HG03521 (cell line): ENCODE data around the gene CSH1.
"Not testable (repeated sequence)": the region's sequence is repeated elsewhere in the genome, so short reads cannot be mapped to it uniquely, and the experiment has no call there.

ENCODE experiments used
- ATAC-seq: cut with Tn5 transposase; IDR thresholded peaks from one replicate; pipeline ENCODE4 v1.9.1; 2021; ENCODE audit warnings: mild to moderate bottlenecking, moderate library complexity; ENCODE audit not compliant: unreplicated experiment

The CSH1 gene

DNA sequence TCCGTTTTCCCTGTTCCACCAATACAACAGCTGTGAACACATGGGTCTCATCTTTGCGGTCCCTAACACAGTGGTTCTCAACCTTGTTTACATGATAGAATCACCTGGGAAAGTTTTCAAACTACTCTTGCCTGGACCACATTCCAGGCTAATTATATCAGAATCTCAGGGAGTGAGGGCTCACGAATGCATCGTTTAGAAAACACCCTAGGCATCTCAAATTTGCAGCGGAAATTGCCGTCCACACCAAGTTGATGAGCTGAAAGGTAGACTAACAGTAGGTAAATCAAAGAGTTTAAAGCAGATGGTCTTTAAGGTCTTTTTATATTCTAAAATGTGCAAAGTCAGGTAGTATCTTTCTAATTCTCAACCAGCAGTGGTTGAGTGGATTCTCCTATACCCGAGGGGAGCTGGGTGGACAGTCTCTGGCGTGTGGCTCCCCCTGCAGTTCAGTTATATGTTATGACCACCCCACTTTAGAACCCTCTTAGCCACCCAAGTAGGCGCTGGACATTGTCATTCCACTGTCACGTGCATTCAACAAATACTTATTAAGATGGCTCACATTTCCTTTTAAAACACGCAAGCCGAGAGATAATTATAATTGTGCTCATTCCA lies 10.9 kb upstream of the CSH1 start:
- not testable (repeated sequence) for ATAC-seq

DNA sequence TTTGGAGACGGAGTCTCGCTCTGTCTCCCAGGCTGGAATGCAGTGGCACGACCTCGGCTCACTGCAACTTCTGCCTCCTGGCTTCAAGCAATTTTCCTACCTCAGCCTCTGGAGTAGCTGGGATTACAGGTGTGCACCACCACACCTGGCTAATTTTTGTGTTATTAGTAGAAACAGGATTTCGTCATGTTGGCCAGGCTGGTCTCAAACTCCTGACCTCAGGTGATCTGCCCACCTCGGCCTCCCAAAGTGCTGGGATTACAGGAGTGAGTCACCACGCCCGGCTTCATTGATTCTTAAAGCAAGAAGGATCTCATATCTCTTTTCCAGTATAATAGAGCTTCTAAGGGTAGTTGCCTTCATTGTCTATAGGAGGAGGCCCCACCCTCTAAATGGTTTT lies 8.4 kb upstream of the CSH1 start:
- not testable (repeated sequence) for ATAC-seq

DNA sequence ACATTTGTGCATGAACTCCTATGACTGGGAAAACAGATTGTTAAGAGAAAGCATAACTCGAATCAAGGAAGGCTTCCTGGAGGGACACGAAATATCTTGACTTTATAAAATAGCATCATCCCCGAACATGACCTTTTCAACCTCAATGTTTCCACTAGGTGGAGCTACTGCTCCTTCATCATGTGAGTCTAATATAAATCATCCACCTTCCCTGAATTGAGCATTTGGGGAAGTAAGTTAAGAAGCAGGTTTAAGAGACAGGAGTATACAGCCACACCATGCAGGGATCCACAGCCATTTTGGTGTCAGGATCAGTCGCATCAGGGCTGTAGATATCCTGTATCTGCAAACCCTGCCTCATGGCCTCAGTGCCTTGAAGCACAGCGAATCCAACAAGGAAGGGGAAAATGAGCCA lies 7.4 kb upstream of the CSH1 start:
- ATAC-seq = not testable (repeated sequence)

DNA sequence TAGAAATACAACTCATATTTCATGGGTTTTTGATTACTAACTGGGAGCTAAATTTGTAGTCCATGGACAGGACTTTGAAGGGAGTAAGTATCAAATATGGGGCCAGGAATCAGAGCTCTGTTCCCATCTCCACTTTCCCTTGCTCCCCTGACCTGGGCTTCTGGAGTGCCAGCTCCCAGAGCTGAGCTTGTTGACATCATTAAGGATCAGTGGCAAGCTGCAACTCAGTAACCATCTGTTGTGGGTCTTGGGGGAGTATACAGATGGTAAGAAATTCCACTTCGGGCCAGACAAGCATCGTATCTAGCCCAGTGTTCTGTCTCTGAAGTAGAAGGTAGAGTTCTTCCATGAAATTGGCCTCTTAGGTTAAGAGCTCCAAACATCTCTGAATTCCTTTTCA lies 5.6 kb upstream of the CSH1 start:
- ATAC-seq = not testable (repeated sequence)

DNA sequence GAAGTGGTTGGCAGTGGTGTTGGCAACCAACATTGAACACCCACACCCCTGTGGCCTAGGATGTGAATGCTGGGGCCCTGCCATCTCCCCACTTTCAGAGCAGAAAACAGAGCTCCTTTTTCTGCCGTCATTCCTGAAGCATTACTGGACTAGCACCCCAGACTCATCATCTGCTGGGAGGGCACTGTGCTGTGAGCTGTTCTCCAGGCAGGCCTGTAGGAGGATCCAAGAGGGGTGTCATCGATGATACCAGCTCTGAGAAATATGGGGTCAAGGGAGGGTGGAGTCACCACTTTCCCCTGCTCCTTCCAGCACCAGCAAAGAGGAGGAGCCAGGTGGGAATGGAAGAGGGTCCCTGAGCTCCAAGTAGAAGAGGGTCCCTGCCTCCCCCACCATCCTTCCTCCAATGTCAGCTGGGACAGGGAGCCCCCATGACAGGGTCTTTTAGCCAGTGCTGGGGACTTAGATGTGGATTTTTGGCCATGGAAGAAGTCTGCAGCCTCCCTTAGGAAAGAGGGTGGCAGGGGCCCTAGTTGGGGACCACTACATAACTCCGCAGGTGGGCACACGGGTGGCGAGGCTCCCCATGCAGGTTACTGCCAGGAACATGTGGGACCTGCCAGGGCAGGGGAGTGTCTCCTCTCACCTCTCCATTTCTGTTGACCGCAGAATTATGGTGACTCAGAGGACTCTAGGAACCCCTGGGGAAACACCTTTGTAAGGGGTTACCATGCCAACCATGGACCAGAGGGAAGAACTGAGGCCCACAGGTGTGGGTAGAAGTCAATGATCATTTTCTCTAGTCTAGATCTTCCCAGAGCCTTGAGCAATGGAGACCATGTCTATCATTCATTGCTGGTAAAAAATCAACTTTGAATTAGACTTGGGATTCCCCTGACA lies 2.8 kb upstream of the CSH1 start:
- ATAC-seq = not testable (repeated sequence)

DNA sequence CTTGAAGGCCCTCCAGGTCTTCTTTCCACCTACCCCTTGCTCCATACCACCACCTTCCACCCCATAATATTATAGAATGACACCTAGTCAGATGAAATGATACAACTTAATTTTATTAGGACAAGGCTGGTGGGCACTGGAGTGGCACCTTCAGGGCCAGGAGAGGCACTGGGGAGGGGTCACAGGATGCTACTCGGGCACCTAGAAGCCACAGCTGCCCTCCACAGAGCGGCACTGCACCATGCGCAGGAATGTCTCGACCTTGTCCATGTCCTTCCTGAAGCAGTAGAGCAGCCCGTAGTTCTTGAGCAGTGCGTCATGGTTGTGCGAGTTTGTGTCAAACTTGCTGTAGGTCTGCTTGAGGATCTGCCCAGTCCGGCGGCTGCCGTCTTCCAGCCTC lies 1.6 kb downstream of the CSH1 start:
- ATAC-seq = not testable (repeated sequence)

DNA sequence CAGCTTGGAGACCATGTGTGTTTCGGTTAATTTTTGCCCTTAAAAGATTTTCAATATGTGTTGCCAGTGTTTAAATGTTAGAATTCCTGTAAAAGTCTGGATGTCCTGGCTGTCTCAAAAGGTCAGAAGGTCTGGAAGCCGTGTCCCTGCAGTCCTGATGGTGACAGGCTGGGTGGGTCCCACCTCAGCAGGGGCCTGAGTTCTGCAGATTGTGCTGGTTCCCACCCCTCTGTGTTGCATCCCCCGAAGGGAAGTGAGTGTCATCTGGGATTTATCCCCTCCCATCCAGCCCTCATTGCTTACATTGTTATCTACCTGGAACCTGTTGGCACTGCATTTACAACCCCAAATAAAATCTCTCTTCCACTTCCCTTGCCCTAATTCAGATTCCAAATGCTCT lies 2.4 kb downstream of the CSH1 start:
- not testable (repeated sequence) for ATAC-seq

DNA sequence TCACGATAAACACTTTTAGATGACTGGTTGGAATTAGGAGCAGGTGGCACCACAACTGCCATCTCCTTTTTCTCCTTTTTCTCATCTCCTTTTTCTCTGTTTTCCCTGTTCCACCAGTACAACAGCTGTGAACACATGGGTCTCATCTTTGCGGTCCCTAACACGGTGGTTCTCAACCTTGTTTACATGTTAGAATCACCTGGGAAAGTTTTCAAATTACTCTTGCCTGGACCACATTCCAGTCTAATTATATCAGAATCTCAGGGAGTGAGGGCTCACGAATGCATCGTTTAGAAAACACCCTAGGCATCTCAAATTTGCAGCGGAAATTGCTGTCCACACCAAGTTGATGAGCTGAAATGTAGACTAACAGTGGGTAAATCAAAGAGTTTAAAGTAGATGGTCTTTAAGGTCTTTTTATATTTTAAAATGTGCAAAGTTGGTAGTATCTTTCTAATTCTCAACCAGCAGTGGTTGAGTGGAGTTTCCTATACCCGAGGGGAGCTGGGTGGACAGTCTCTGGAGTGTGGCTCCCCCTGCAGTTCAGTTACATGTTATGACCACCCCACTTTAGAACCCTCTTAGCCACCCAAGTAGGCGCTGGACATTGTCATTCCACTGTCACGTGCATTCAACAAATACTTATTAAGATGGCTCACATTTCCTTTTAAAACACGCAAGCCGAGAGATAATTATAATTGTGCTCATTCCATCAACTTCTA lies 3.9 kb downstream of the CSH1 start:
- not testable (repeated sequence) for ATAC-seq

DNA sequence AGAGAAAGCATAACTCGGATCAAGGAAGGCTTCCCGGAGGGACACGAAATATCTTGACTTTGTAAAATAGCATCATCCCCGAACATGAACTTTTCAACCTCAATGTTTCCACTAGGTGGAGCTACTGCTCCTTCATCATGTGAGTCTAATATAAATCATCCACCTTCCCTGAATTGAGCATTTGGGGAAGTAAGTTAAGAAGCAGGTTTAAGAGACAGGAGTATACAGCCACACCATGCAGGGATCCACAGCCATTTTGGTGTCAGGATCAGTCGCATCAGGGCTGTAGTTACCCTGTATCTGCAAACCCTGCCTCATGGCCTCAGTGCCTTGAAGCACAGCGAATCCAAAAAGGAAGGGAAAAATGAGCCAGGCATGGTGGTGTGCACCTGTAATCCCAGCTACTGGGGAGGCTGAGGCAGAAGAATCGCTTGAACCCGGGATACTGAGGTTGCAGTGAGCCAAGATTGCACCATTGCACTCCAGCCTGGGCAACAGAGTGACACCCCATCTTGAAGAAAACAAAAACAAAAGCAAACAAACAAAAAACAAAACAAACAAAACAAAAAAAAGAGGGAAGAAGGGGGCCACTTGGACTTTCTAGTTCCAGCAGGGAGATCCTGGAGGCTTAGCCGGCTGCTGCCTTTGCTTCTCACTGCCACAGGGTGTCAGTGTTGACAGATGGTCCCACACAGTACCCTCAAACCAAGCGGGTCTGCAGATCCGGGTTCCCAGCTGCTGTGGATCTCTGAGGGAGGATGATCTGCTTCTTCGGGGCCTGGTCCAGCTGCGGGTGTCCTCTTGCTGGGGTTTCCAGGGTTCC lies 7.1 kb downstream of the CSH1 start:
- ATAC-seq = not testable (repeated sequence)

DNA sequence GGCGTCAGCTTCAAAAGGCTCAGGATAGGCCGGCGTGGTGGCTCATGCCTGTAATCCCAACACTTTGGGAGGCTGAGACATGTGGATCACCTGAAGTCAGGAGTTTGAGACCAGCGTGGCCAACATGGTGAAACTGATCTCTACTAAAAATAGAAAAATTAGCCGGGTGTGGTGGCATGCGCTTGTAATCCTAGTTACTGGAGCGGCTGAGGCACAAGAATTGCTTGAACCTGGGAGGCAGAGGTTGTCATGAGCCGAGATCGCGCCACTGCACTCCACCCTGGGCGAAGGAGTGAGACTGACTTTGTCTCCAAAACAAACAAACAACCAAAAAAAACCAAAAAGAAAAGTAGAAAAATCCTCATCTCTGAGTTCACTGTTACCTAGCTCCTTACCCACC lies 11.3 kb downstream of the CSH1 start:
- not testable (repeated sequence) for ATAC-seq

DNA sequence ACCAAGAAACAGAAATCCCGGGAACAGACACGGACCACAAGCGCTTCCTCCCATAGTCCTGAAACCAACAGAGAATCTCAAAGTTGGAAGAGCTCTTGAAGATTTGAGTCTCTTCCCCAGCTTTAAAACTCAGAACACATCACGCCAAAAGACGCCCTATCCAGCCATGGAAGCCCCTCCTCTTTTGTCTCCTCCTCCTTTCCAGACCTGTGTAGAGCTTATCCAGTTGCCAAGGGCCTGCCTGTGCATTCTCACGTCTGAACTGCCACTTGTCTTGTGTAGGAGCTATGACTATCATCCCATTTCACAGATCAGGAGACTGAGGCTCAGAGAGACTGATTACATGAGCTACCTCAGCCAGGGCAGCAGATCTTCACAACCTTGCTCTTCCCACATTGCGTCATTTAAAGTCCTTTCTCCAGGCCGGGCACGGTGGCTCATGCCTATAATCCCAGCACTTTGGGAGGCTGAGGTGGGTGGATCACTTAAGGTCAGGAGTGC lies 13.7 kb downstream of the CSH1 start:
- ATAC-seq = not testable (repeated sequence)

DNA sequence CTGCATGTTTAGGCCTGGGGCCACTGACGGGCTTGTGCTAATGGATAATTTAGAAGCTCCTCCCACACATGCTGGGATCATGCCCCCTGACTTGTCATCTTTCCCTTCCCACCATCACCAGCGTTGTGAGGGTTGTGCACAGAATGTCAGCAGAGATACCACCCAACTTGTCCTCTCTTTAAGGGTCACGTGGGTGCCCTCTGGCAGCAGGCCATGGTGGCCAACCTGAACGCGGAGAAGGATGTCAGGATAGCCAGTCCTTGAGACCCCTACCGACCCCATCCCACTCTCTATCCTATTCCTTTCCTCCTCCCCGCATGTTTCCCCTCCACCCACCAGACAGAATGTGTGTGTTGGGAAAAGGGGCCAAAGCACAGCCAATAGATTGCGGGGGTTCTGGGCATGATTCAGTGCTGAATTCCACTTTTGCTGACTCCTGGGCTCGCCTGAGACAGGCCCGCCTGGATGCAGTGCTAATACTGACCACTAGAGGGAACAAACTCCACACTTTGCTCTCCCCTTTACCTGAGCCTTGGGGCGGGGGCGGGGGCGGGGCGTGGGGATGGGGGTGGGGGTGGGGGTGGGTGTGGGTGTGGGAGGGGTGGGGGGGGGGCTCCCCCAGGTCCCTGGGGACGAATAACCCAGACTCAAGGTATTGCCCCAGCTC lies 14.3 kb downstream of the CSH1 start, which contains the start of gene GH2:
Gene GH2 (minus strand): TSS at position 10 of the 667 bp plus-strand sequence. CDS start 143 bp downstream, outside the sequence.
- ATAC-seq = no peak

DNA sequence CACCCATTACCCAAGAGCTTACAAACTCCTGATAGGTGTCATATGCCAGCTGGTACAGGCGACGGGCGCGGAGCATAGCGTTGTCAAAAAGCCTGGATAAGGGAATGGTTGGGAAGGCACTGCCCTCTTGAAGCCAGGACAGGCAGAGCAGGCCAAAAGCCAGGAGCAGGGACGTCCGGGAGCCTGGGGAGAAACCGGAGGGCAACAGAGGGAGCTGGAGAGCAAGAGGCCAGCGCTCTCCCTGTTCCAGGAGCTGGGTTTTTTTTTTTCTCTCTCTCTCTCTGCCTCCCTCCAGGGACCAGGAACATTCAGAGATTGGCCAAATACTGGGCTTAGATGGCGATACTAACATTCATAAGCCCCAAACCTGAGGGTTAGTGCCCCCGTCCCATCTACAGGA lies 15.0 kb downstream of the CSH1 start:
- not testable (repeated sequence) for ATAC-seq

DNA sequence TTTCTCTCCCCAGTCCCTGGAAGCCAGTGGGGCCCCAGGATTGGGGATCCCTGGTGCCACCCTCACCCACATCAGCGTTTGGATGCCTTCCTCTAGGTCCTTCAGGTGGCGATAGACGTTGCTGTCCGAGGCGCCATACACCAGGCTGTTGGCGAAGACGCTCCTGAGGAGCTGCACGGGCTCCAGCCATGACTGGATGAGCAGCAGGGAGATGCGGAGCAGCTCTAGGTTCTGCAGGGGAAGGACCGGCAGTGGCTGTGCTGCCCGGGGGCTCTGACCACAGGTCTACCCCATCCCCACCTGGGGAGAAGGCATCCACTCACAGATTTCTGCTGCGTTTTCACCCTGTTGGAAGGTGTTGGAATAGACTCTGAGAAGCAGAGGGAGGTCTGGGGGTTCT lies 15.7 kb downstream of the CSH1 start:
- no peak for ATAC-seq

DNA sequence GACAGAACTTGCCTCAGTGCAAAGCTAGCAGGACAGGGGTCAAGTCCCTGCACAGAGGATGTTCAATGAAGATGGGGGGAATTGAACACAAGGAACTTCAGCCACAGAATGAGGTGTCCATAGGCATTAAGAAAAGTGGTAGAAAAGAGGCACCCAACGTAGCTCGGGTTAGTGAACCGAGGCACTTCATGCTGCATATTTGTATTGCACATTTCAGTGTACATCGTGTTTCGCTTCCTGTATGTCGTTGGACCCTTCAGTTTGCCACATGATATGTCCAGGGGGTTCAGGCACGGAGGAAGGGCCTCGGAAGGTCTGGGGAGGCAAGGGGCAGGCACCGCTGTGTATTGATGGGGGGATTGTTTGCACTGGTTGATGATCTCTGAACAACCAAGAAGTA lies 18.0 kb downstream of the CSH1 start:
- ATAC-seq = not testable (repeated sequence)

DNA sequence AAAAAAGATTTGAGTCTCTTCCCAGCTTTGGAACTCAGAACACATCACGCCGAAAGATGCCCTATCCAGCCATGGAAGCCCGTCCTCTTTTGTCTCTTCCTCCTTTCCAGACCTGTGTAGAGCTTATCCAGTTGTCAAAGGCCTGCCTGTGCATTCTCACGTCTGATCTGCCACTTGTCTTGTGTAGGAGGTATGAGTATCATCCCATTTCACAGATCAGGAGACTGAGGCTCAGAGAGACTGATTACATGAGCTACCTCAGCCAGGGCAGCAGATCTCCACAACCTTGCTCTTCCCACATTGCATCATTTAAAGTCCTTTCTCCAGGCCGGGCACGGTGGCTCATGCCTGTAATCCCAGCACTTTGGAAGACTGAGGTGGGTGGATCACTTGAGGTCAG lies 21.7 kb downstream of the CSH1 start:
- not testable (repeated sequence) for ATAC-seq

DNA sequence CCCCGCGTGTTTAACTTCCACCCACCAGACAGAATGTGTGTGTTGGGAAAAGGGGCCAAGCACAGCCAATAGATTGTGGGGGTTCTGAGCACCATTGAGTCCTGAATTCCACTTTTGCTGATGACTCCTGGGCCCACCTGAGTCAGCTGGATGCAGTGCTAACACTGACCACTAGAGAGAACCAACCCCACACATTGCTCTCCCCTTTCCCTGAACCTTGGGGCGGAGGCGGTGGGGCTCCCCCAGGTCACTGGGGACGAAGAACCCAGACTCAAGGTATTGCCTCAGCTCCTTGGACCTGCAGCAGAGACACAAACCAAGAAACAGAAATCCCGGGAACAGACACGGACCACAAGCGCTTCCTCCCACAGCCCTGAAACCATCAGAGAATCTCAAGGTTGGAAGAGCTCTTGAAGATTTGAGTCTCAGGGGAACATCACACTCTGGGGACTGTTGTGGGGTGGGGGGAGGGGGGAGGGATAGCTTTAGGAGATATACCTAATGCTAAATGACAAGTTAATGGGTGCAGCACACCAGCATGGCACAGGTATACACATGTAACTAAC lies 22.2 kb downstream of the CSH1 start:
- ATAC-seq = not testable (repeated sequence)

DNA sequence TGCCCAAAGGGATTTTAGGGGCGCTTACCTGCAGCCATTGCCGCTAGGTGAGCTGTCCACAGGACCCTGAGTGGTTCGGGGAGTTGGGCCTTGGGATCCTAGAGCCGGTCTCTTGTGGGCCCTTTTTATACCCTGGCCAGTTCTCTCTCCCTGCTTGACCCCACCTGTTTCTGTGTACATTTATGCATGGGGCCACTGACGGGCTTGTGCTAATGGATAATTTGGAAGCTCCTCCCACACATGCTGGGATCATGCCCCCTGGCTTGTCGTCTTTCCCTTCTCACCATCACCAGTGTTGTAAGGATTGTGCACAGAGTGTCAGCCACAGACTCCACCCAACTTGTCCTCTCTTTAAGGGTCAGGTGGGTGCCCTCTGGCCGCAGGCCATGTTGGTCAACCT lies 22.8 kb downstream of the CSH1 start, which contains the start of gene CSH2:
Gene CSH2 (minus strand): TSS at position 101 of the 400 bp plus-strand sequence. CDS start 63 bp downstream, at position 38.
- ATAC-seq = not testable (repeated sequence)

DNA sequence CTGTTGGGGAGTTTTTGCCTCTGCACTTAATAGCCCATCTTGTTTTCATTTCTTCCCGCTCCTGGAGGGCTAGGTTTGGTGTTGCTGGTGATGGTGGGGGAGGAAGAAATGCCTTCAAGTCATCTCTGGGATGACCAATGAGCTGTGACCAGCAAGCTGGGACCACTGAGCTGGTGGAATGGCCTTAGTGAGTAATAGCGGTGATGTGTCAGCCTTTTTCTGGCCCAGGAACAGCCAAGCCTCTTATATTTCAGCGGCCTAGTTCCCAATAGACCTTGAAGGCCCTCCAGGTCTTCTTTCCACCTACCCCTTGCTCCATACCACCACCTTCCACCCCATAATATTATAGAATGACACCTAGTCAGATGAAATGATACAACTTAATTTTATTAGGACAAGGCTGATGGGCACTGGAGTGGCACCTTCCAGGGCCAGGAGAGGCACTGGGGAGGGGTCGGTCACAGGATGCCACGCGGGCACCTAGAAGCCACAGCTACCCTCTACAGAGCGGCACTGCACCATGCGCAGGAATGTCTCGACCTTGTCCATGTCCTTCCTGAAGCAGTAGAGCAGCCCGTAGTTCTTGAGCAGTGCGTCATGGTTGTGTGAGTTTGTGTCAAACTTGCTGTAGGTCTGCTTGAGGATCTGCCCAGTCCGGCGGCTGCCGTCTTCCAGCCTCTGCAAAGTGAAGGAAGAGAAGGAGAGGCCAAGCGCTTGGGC lies 24.6 kb downstream of the CSH1 start:
- ATAC-seq = not testable (repeated sequence)
